GM23248 (cell line): ENCODE measurements around the gene PEAR1. TPM values are rescaled to one million over a fixed set of nuclear protein-coding genes. Genes with fewer than 3 reads are reported as not detected.

Source experiments
- DNase-seq: peaks from one replicate; pipeline ENCODE4 v3.0.0-alpha.2; 2015
- H2AFZ ChIP-seq: fragments of 200-600 bp; sonication (generic); 2 replicates; pipeline ENCODE4 v1.6.1; 2016; ENCODE audit warnings: antibody characterized with exemption
- H3F3A ChIP-seq: fragments of 200-600 bp; sonication (generic); 2 replicates; pipeline ENCODE4 v1.6.1; 2016; ENCODE audit warnings: mild to moderate bottlenecking, antibody characterized with exemption, mixed run types; ENCODE audit not compliant: insufficient read depth
- H3K27ac ChIP-seq: fragments of 200-600 bp; sonication (generic); 2 replicates; pipeline ENCODE4 v1.5.1; 2016; ENCODE audit warnings: mild to moderate bottlenecking
- H3K27me3 ChIP-seq: fragments of 200-600 bp; sonication (generic); replicated peaks from 2 replicates; pipeline ENCODE4 v1.6.1; 2016; ENCODE audit warnings: mild to moderate bottlenecking; ENCODE audit not compliant: insufficient read depth
- H3K36me3 ChIP-seq: fragments of 200-600 bp; sonication (generic); 2 replicates; pipeline ENCODE4 v1.6.1; 2016; ENCODE audit warnings: low read depth, mild to moderate bottlenecking
- H3K4me1 ChIP-seq: fragments of 200-600 bp; sonication (generic); 2 replicates; pipeline ENCODE4 v1.6.1; 2016; ENCODE audit warnings: mild to moderate bottlenecking; ENCODE audit not compliant: insufficient read depth
- H3K4me2 ChIP-seq: fragments of 200-600 bp; sonication (generic); one replicate; pipeline ENCODE4 v1.6.1; 2016; ENCODE audit warnings: mild to moderate bottlenecking; ENCODE audit not compliant: unreplicated experiment
- H3K4me3 ChIP-seq: fragments of 200-600 bp; sonication (generic); 2 replicates; pipeline ENCODE4 v1.5.1; 2016; ENCODE audit warnings: mild to moderate bottlenecking
- H3K79me2 ChIP-seq: fragments of 200-600 bp; sonication (generic); 2 replicates; pipeline ENCODE4 v1.6.1; 2016; ENCODE audit warnings: mild to moderate bottlenecking; ENCODE audit not compliant: insufficient read depth
- H3K9ac ChIP-seq: fragments of 200-600 bp; sonication (generic); 2 replicates; pipeline ENCODE4 v1.6.1; 2016; ENCODE audit warnings: mild to moderate bottlenecking
- H3K9me2 ChIP-seq: fragments of 200-600 bp; sonication (generic); 2 replicates; pipeline ENCODE4 v1.6.1; 2016; ENCODE audit warnings: mixed run types, mild to moderate bottlenecking, moderate library complexity; ENCODE audit not compliant: insufficient read depth
- H3K9me3 ChIP-seq: fragments of 200-600 bp; sonication (generic); one replicate; pipeline ENCODE4 v1.6.1; 2017; ENCODE audit warnings: low read depth
- H4K20me1 ChIP-seq: fragments of 200-600 bp; sonication (generic); 2 replicates; pipeline ENCODE4 v1.6.0; 2016; ENCODE audit not compliant: insufficient read depth
- EZH2 ChIP-seq: fragments of 200-600 bp; sonication (generic); IDR thresholded peaks from 2 replicates; pipeline ENCODE4 v1.6.1; 2018; ENCODE audit warnings: antibody characterized with exemption, mild to moderate bottlenecking; ENCODE audit not compliant: insufficient read depth, poor library complexity, severe bottlenecking
- EZH2phosphoT487 ChIP-seq: fragments of 200-600 bp; sonication (generic); IDR thresholded peaks from 2 replicates; pipeline ENCODE4 v1.6.1; 2018; ENCODE audit warnings: antibody characterized with exemption, moderate library complexity, mild to moderate bottlenecking, low read depth; ENCODE audit not compliant: insufficient read depth
- WGBS, 2 experiments: methylation state at CpG; one replicate each; pipeline ENCODE4 v1.1.6; 2015 to 2017; ENCODE audit warnings: low lambda C conversion rate in 2 of 2, low coverage in 1 of 2; ENCODE audit errors: missing lambda C conversion rate in 2 of 2; 5-methylcytosine and 5-hydroxymethylcytosine counted together
- in situ Hi-C: fragments of 300-500 bp; cut with MboI; formaldehyde crosslinking; loops from 2 replicates; pipeline ENCODE4 v1.15.0; 2020
- polyA plus RNA-seq: library from polyadenylated mRNA; unstranded; fragments of >200 nt; fragmentation: Nextera tagmentation; extraction: Ambion mirVana; gene quantifications from 2 replicates; pipeline ENCODE4 v1.2.1, GENCODE V29; 2016
- total RNA-seq: library from RNA; depleted of rRNA; stranded (reverse); fragments of >200 nt; shearing (Covaris generic); gene quantifications from 2 replicates; pipeline ENCODE4 v1.2.3, GENCODE V29; 2014

The PEAR1 gene
- total and polyA plus RNA-seq, 2 experiments from 2014 or later: 1.2 to 2.2 TPM

DNA sequence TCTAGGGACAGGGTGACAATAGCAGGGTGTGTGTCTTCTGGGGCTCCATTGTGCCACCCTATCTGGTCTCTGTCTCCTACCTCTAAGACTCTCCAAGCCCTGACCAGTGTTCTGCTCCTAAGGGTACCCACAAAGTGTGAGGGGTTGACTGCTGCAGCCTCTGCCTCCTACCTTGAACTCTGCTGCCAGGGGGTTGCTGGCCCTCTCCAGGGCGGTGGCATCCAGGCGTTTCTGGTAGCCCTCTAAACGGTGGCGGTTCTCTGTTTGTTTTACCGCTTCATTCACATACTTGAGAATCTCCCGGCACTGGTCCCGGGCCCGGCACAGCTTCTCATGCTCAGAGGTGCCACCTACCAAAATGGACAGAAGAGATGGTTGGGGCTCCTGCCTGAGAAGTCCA is 51.3 kb downstream of the PEAR1 start:
- no peak overlapping the region for H3K4me2 ChIP-seq
- H3K9me2 ChIP-seq: no peaks in the 10 kb centered on the region
- 93 to 94% methylated on average over 8 of the region's 8 CpGs for WGBS, 2 experiments
- H3K4me1 ChIP-seq: no peaks in the 10 kb centered on the region
- H3K36me3 ChIP-seq: peaks cover 18% of the 10 kb centered on the region; the same call in 1 of the 2 replicates
- no peaks in the 10 kb centered on the region for H3K27me3 ChIP-seq
- no peak for DNase-seq
- H3K9ac ChIP-seq: no peak overlapping the region
- H4K20me1 ChIP-seq: no peaks in the 10 kb centered on the region
- H3K79me2 ChIP-seq: no peaks in the 10 kb centered on the region
- TF ChIP-seq EZH2 (no peak), EZH2phosphoT487 (no peak)
- in situ Hi-C loops: no loop called here
- no peaks in the 10 kb centered on the region for H3K9me3 ChIP-seq
- H2AFZ ChIP-seq: no peak overlapping the region
- no peak overlapping the region for H3K27ac ChIP-seq
- no peaks in the 10 kb centered on the region for H3F3A ChIP-seq
- no peak overlapping the region for H3K4me3 ChIP-seq

DNA sequence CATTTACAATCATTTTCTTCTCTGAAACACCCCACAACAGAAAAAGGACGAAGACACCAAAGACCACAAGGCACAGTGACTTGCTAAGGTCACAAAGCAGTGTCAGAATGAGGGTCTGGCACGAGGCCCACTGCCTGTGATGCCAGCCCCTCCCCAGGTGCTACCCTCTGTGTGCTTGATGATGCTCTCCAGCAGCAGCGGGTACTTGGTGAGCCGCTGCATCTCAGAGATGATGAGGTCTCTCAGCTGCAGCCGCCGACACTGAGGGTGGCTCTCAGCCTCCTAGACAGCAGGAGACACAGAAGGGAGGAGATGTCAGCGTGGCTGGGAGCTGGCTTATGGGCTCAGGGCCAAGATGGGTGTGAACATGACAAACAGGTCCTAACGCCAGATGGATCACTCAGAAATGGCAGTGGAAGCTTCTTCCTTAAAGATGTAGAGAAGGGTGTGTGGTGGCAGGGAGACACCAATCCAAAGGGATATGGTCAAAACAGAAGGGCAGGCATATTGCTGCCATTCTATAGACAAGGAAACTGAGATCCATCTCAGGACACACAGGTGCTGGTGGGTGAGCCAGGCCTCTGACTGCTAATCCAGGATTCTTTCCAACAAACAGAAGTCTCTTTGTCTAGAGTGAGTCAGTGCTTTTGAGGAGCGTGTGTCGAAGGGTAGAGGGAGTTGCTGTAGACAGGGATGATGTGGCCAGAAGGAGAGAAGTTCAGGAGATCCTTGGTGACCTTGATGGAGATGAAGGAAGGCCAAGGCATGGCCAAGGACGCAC is 52.6 kb downstream of the PEAR1 start:
- H3F3A ChIP-seq: no peaks in the 10 kb centered on the region
- H3K9me2 ChIP-seq: no peaks in the 10 kb centered on the region
- H3K27me3 ChIP-seq: no peaks in the 10 kb centered on the region
- no peaks in the 10 kb centered on the region for H3K9me3 ChIP-seq
- WGBS, 2 experiments: 58 to 59% methylated on average over 11 of the region's 11 CpGs
- H3K36me3 ChIP-seq: peaks cover 22% of the 10 kb centered on the region; the same call in 1 of the 2 replicates
- no peaks in the 10 kb centered on the region for H3K79me2 ChIP-seq
- H3K27ac ChIP-seq: no peak overlapping the region
- TF ChIP-seq EZH2 (no peak), EZH2phosphoT487 (no peak)
- no peaks in the 10 kb centered on the region for H3K4me1 ChIP-seq
- H3K9ac ChIP-seq: no peak overlapping the region
- no peak overlapping the region for H2AFZ ChIP-seq
- no peaks in the 10 kb centered on the region for H4K20me1 ChIP-seq
- H3K4me2 ChIP-seq: no peak overlapping the region
- DNase-seq: peak; percentile 52
- in situ Hi-C loops: no loop called here
- no peak overlapping the region for H3K4me3 ChIP-seq

DNA sequence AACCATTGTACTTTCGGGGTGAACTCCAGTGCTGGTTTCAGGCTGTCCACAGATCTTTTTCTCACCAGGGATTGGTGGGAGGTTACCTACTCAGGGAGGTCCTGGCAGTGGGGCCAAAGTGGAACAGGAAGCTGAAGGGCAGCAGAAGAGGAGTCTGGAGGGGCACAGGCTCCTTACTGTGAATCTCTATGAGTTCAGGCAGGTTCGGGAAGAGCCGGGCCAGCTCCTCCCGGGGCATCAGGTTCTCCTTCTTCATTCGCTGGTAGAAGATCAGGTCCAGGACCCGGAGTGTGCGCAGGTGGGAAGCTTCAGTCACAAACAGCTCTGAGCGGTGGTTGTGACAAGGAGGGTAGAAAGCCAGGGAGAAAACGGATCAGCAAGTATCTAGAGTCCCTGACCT is 53.6 kb downstream of the PEAR1 start:
- H3K9me2 ChIP-seq: no peaks in the 10 kb centered on the region
- no peak overlapping the region for H3K9ac ChIP-seq
- TF ChIP-seq EZH2: no peak
- TF ChIP-seq EZH2phosphoT487: no peak
- H4K20me1 ChIP-seq: no peaks in the 10 kb centered on the region
- H3F3A ChIP-seq: no peaks in the 10 kb centered on the region
- DNase-seq: no peak
- no peak overlapping the region for H3K4me3 ChIP-seq
- WGBS, 2 experiments: 88 to 91% methylated on average over 9 of the region's 9 CpGs
- no peaks in the 10 kb centered on the region for H3K4me1 ChIP-seq
- H3K79me2 ChIP-seq: no peaks in the 10 kb centered on the region
- H3K27me3 ChIP-seq: no peaks in the 10 kb centered on the region
- no peak overlapping the region for H2AFZ ChIP-seq
- in situ Hi-C loops: no loop called here
- peaks cover 25% of the 10 kb centered on the region; the same call in 1 of the 2 replicates for H3K36me3 ChIP-seq
- H3K27ac ChIP-seq: no peak overlapping the region
- H3K9me3 ChIP-seq: no peaks in the 10 kb centered on the region
- no peak overlapping the region for H3K4me2 ChIP-seq

DNA sequence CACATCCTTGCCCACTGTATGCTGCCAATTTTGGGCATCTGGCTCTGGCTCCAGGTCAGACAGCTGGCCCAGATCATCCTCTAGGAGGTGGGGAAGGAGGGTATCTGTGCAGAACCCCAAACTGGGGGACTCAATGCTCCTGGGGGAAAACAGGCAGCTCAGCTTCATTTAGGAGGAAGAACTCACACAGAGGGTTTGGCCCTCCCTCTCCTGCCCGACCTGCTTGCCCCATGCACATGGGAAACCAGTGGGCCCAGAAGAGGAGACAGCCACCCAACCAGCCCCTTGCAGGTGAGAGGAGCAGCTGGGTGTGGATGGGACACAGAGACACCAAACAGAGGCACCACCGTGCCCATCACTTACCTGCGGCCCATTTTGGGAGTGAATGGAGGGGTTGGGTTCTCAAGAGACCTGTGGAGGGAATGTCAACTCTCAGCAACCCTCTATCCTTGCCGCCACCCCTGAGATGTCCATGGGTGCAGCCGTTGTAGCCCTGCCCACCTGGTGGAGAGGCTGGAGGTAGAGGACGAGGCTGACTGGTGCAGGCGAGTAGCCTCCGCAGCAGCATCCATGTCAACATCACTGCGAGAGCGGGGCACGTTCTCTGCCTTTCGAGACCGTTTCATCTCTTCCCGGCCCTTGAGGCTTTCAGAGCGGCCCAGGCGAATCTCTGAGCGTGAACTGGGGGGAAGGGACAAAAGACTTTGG is 54.5 kb downstream of the PEAR1 start:
- DNase-seq: no peak
- in situ Hi-C loops: no loop called here
- H3K4me3 ChIP-seq: no peak overlapping the region
- H3K27me3 ChIP-seq: no peaks in the 10 kb centered on the region
- H3K79me2 ChIP-seq: no peaks in the 10 kb centered on the region
- WGBS, 2 experiments: 97 to 98% methylated on average over 17 of the region's 17 CpGs
- no peaks in the 10 kb centered on the region for H3K4me1 ChIP-seq
- no peak overlapping the region for H2AFZ ChIP-seq
- H3K9me2 ChIP-seq: no peaks in the 10 kb centered on the region
- H3K9ac ChIP-seq: no peak overlapping the region
- H4K20me1 ChIP-seq: no peaks in the 10 kb centered on the region
- peaks cover 25% of the 10 kb centered on the region; the same call in 1 of the 2 replicates for H3K36me3 ChIP-seq
- no peak overlapping the region for H3K4me2 ChIP-seq
- TF ChIP-seq EZH2phosphoT487 (no peak), EZH2 (no peak)
- H3F3A ChIP-seq: no peaks in the 10 kb centered on the region
- H3K9me3 ChIP-seq: no peaks in the 10 kb centered on the region
- no peak overlapping the region for H3K27ac ChIP-seq
